Thoracic aorta (tissue), 2 donors: ENCODE data around the gene HOXD11. TPM values are rescaled to one million over a fixed set of nuclear protein-coding genes. Genes with fewer than 3 reads are reported as not detected.

Experiments
- ATAC-seq: fragments of 150-250 bp; one replicate; pipeline ENCODE4 v1.8.0; 2017; ENCODE audit warnings: low read depth; ENCODE audit not compliant: insufficient number of reproducible peaks, low FRiP score
- DNase-seq: peaks from one replicate; pipeline ENCODE4 v3.0.0-alpha.2; 2020; ENCODE audit warnings: low spot score
- H3K27ac ChIP-seq, 2 donors: fragments of 200-600 bp; sonication (generic); 1 replicate in 1 of 2; 2 replicates in 1 of 2; pipeline ENCODE4 v1.5.1; 2016; ENCODE audit warnings: mild to moderate bottlenecking in 2 of 2, moderate library complexity in 2 of 2
- H3K27me3 ChIP-seq: fragments of 200-600 bp; sonication (generic); replicated peaks from 2 replicates; pipeline ENCODE4 v1.6.0; 2016; ENCODE audit warnings: mild to moderate bottlenecking; ENCODE audit not compliant: insufficient read depth
- H3K36me3 ChIP-seq: fragments of 200-600 bp; sonication (generic); one replicate; pipeline ENCODE4 v1.5.1; 2016
- H3K4me1 ChIP-seq, 2 donors: fragments of 200-600 bp; sonication (generic); 1 replicate in 1 of 2; 2 replicates in 1 of 2; pipeline versions ENCODE4 v1.5.1 to v1.6.0; 2016; ENCODE audit warnings: low read depth in 2 of 2, mild to moderate bottlenecking in 1 of 2; ENCODE audit not compliant: control insufficient read depth in 1 of 2
- H3K4me3 ChIP-seq: fragments of 200-600 bp; sonication (generic); 2 replicates; pipeline ENCODE4 v1.5.1; 2016; ENCODE audit warnings: mild to moderate bottlenecking
- H3K9me3 ChIP-seq: fragments of 200-600 bp; sonication (generic); 2 replicates; pipeline ENCODE4 v1.5.1; 2016
- total RNA-seq, 2 donors: library from RNA; depleted of rRNA; stranded (reverse); fragments of >200 nt; gene quantifications; one replicate each; pipeline versions ENCODE4 v1.1.0 to v1.2.3, GENCODE V29; 2016
- TF ChIP-seq, protein P1 (sequence below): fragments of 200-600 bp; sonication (generic); IDR thresholded peaks from one replicate; pipeline ENCODE4 v1.5.1; 2019; ENCODE audit warnings: antibody characterized with exemption

Gene HOXD11
- total RNA-seq, 2 donors from 2014 or later = not detected

GRCh38 chr2:176145085-176145969 lies 38.2 kb downstream of the HOXD11 start:
- ATAC-seq = no peak
- DNase-seq = no peak
- peaks cover under 1 to 5% of the 10 kb centered on the region in 2 donors for H3K4me1 ChIP-seq
- H3K4me3 ChIP-seq = no peak overlapping the region
- TF ChIP-seq, protein P1, sequence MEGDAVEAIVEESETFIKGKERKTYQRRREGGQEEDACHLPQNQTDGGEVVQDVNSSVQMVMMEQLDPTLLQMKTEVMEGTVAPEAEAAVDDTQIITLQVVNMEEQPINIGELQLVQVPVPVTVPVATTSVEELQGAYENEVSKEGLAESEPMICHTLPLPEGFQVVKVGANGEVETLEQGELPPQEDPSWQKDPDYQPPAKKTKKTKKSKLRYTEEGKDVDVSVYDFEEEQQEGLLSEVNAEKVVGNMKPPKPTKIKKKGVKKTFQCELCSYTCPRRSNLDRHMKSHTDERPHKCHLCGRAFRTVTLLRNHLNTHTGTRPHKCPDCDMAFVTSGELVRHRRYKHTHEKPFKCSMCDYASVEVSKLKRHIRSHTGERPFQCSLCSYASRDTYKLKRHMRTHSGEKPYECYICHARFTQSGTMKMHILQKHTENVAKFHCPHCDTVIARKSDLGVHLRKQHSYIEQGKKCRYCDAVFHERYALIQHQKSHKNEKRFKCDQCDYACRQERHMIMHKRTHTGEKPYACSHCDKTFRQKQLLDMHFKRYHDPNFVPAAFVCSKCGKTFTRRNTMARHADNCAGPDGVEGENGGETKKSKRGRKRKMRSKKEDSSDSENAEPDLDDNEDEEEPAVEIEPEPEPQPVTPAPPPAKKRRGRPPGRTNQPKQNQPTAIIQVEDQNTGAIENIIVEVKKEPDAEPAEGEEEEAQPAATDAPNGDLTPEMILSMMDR = no peak
- peaks cover 4% of the 10 kb centered on the region for H3K36me3 ChIP-seq
- H3K27ac ChIP-seq = no peak overlapping the region
- H3K9me3 ChIP-seq = no peaks in the 10 kb centered on the region
- no peaks in the 10 kb centered on the region for H3K27me3 ChIP-seq

- no peak for ATAC-seq
- TF ChIP-seq, protein P1 = no peak
- peaks cover 0 to under 1% of the 10 kb centered on the region in 2 donors for H3K4me1 ChIP-seq
- H3K27ac ChIP-seq = no peak overlapping the region
- no peak overlapping the region for H3K4me3 ChIP-seq
- peaks cover 5% of the 10 kb centered on the region for H3K36me3 ChIP-seq
- H3K9me3 ChIP-seq = no peaks in the 10 kb centered on the region
- DNase-seq = no peak
- H3K27me3 ChIP-seq = no peaks in the 10 kb centered on the region
These were observed 39.0 kb downstream of the HOXD11 start for GRCh38 chr2:176146101-176146500.

DNA sequence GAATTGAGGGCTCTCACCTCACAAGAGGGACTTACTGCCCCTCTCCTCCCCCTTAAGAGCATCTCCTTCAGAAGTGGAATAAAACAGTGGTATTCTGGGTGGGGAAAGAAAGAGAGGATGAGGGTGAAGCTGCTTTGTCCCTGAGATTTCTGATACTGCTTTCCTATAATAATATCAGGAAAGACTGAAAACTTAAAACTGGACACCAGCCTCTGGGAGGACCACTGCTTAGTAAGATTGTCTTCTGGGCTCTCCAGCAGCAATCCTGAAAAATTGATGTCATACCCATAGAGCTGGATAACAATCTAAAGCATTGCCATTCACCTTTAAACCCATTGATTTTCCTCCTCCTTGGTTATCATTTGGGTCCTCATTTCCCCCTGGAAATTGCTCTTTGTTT lies 39.6 kb downstream of the HOXD11 start:
- H3K4me3 ChIP-seq = no peak overlapping the region
- no peak overlapping the region for H3K27ac ChIP-seq
- no peaks in the 10 kb centered on the region for H3K9me3 ChIP-seq
- H3K4me1 ChIP-seq = no peaks in the 10 kb centered on the region
- DNase-seq (no peak), ATAC-seq (no peak)
- H3K27me3 ChIP-seq = no peaks in the 10 kb centered on the region
- H3K36me3 ChIP-seq = peaks cover 5% of the 10 kb centered on the region
- TF ChIP-seq, protein P1 = no peak

DNA sequence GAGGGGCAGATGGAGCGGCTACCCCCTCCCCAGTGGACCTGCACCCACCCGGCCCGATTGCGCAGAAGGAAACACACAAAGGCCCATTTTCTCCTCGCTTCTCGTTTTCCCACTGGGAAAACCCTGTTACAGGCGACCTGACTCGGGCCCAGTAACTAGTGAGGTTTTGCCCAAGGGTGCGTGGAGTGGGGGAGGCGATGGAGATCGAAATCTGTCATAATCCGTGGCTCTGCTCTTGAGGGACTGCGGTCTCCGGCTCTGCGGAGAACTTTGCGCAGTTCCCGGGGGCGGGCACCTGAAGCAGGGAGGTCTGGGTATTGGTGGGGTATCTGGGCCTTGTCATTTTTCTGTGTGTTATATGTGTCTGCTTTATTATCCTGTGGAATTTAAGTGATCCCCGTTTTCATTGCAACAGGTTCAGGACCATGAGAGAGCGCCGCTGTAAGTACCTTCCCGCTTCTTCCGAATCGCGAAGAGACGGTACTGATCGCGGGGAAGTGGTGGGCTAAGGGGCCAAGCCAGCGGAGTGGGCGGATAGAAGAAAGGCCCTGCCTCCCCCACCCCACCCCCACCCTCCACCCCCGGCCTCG lies 40.2 kb downstream of the HOXD11 start:
- ATAC-seq = no peak
- Histone ChIP-seq H3K4me3 (no peak overlapping the region), H3K9me3 (no peaks in the 10 kb centered on the region), H3K27me3 (no peaks in the 10 kb centered on the region), H3K27ac (no peak overlapping the region), H3K4me1 (no peaks in the 10 kb centered on the region), H3K36me3 (peaks cover 5% of the 10 kb centered on the region)
- TF ChIP-seq, protein P1 = no peak
- no peak for DNase-seq

GRCh38 chr2:176147800-176148496 lies 40.9 kb downstream of the HOXD11 start:
- Histone ChIP-seq H3K4me1 (no peaks in the 10 kb centered on the region), H3K27me3 (no peaks in the 10 kb centered on the region), H3K9me3 (no peaks in the 10 kb centered on the region), H3K4me3 (no peak overlapping the region), H3K27ac (no peak overlapping the region), H3K36me3 (peaks cover 10% of the 10 kb centered on the region)
- no peak for ATAC-seq
- DNase-seq = no peak
- TF ChIP-seq, protein P1 = no peak
